ENCODE measurements around the gene KANK2.
"Not testable (repeated sequence)": the region's sequence is repeated elsewhere in the genome, so short reads cannot be mapped to it uniquely, and the experiment has no call there.

KANK2 gene

GRCh38 chr19:11151181-11151580 lies 46.2 kb downstream of the KANK2 start:
- TF ChIP-seq, protein P1, sequence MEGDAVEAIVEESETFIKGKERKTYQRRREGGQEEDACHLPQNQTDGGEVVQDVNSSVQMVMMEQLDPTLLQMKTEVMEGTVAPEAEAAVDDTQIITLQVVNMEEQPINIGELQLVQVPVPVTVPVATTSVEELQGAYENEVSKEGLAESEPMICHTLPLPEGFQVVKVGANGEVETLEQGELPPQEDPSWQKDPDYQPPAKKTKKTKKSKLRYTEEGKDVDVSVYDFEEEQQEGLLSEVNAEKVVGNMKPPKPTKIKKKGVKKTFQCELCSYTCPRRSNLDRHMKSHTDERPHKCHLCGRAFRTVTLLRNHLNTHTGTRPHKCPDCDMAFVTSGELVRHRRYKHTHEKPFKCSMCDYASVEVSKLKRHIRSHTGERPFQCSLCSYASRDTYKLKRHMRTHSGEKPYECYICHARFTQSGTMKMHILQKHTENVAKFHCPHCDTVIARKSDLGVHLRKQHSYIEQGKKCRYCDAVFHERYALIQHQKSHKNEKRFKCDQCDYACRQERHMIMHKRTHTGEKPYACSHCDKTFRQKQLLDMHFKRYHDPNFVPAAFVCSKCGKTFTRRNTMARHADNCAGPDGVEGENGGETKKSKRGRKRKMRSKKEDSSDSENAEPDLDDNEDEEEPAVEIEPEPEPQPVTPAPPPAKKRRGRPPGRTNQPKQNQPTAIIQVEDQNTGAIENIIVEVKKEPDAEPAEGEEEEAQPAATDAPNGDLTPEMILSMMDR (IDR thresholded peaks at IDR 0.05; ENCODE audit: insufficient read depth, missing control alignments): no peak
- no peak for DNase-seq (ENCODE audit: insufficient read length, low spot score)
- no peak for FAIRE-seq

- TF ChIP-seq, protein P1 (IDR thresholded peaks at IDR 0.05; ENCODE audit: insufficient read depth, missing control alignments): no peak
- DNase-seq (ENCODE audit: insufficient read length, low spot score) (no peak), FAIRE-seq (no peak)
These were observed 49.3 kb downstream of the KANK2 start for GRCh38 chr19:11148001-11148400.

DNA sequence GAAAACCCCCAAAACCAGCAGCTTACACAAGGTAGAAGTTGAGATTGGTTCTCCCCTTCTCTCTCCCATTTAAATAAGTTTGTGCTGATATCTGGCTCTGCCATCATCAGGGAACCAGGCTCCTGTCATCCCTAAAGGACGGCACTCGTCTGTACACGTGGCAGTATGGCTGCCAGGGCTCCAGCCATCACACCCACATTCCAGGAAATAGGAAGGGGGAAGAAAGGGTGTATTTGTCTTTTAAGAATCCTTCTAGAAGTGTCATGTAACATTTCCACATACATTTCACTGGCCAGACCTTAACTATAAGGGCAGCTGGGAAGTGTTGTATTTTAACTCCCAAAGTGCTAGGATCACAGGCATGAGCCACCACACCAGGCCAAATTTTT lies 51.8 kb downstream of the KANK2 start:
- TF ChIP-seq, protein P1 (IDR thresholded peaks at IDR 0.05; ENCODE audit: insufficient read depth, missing control alignments): no peak
- FAIRE-seq (no peak), DNase-seq (ENCODE audit: insufficient read length, low spot score) (no peak)

- TF ChIP-seq, protein P1 (IDR thresholded peaks at IDR 0.05; ENCODE audit: insufficient read depth, missing control alignments): no peak
- FAIRE-seq (no peak), DNase-seq (ENCODE audit: insufficient read length, low spot score) (no peak)
These were observed 54.7 kb downstream of the KANK2 start for GRCh38 chr19:11142528-11143171.

- DNase-seq (ENCODE audit: insufficient read length, low spot score): no peak
- no peak for FAIRE-seq
- TF ChIP-seq, protein P1 (IDR thresholded peaks at IDR 0.05; ENCODE audit: insufficient read depth, missing control alignments): no peak
These were observed 55.3 kb downstream of the KANK2 start for GRCh38 chr19:11141937-11142527.

- TF ChIP-seq, protein P1 (IDR thresholded peaks at IDR 0.05; ENCODE audit: insufficient read depth, missing control alignments): no peak
- no peak for DNase-seq (ENCODE audit: insufficient read length, low spot score)
- no peak for FAIRE-seq
These were observed 56.4 kb downstream of the KANK2 start for GRCh38 chr19:11140896-11141295.

GRCh38 chr19:11140023-11140538 lies 57.3 kb downstream of the KANK2 start:
- FAIRE-seq; DNase-seq (ENCODE audit: insufficient read length, low spot score): not testable (repeated sequence)
